Stimulated activated CD8-positive, alpha-beta memory T cell treated with anti-CD3 and anti-CD28 coated beads, Interleukin-7, amount 100 ng/mL, for 1 hour (primary cell): ENCODE results near the gene SZT2.
"Not testable (repeated sequence)": the region's sequence is repeated elsewhere in the genome, so short reads cannot be mapped to it uniquely, and the experiment has no call there.

Experiments
- DNase-seq, 2 donors: peaks; one replicate each; pipeline ENCODE4 v3.0.0-alpha.2; 2020; ENCODE audit warnings: low read depth in 2 of 2

Gene SZT2

GRCh38 chr1:43388613-43389012 is 1.1 kb upstream of the SZT2 start:
- DNase-seq, result no peak

- no peak for DNase-seq
Measured at GRCh38 chr1:43392702-43393101, 3.0 kb downstream of the SZT2 start.

GRCh38 chr1:43395523-43395922 is 5.8 kb downstream of the SZT2 start:
- no peak for DNase-seq

GRCh38 chr1:43396059-43396458 is 6.4 kb downstream of the SZT2 start:
- no peak for DNase-seq

- no peak for DNase-seq
Measured at GRCh38 chr1:43398227-43398626, 8.5 kb downstream of the SZT2 start.

GRCh38 chr1:43400441-43400840 is 10.7 kb downstream of the SZT2 start:
- not testable (repeated sequence) for DNase-seq

- DNase-seq, result no peak
Measured at GRCh38 chr1:43402089-43402865, 12.6 kb downstream of the SZT2 start.

GRCh38 chr1:43404353-43404752 is 14.7 kb downstream of the SZT2 start:
- DNase-seq, result no peak

GRCh38 chr1:43405219-43405875 is 15.6 kb downstream of the SZT2 start:
- DNase-seq, result no peak

GRCh38 chr1:43405876-43406234 is 16.2 kb downstream of the SZT2 start:
- no peak for DNase-seq

GRCh38 chr1:43410571-43410970 is 20.9 kb downstream of the SZT2 start:
- no peak for DNase-seq

GRCh38 chr1:43413426-43413825 is 23.7 kb downstream of the SZT2 start:
- not testable (repeated sequence) for DNase-seq

GRCh38 chr1:43414634-43415223 is 25.0 kb downstream of the SZT2 start:
- DNase-seq, result peak; percentile 23 to 48

GRCh38 chr1:43415901-43416300 is 26.2 kb downstream of the SZT2 start:
- DNase-seq, result no peak

- DNase-seq, result no peak
Measured at GRCh38 chr1:43418858-43419257, 29.2 kb downstream of the SZT2 start.

- no peak for DNase-seq
Measured at GRCh38 chr1:43419627-43420425, 30.1 kb downstream of the SZT2 start.

GRCh38 chr1:43420874-43421273 is 31.2 kb downstream of the SZT2 start:
- no peak for DNase-seq

GRCh38 chr1:43421396-43421795 is 31.7 kb downstream of the SZT2 start:
- no peak for DNase-seq

GRCh38 chr1:43421976-43422750 is 32.5 kb downstream of the SZT2 start:
- no peak for DNase-seq

GRCh38 chr1:43422995-43423671 is 33.4 kb downstream of the SZT2 start:
- DNase-seq, result no peak
